Mesothelial cell of epicardium (in vitro differentiated cells): ENCODE results near the gene KCTD14. TPM values are rescaled to one million over a fixed set of nuclear protein-coding genes. Genes with fewer than 3 reads are reported as not detected.
"Not testable (repeated sequence)": the region's sequence is repeated elsewhere in the genome, so short reads cannot be mapped to it uniquely, and the experiment has no call there.

Source experiments
- DNase-seq, 2 experiments: peaks; one replicate each; pipeline ENCODE4 v3.0.0; 2021; ENCODE audit warnings: low spot score in 2 of 2; ENCODE audit not compliant: unreplicated experiment in 2 of 2
- H3K27ac Mint-ChIP-seq: 2 replicates; pipeline ENCODE4 v1.8.0; 2021; ENCODE audit warnings: mixed read lengths
- H3K27me3 Mint-ChIP-seq: 2 replicates; pipeline ENCODE4 v1.8.0; 2021; ENCODE audit warnings: low read depth, mixed read lengths
- H3K36me3 Mint-ChIP-seq: 2 replicates; pipeline ENCODE4 v1.8.0; 2021; ENCODE audit warnings: mixed read lengths
- H3K4me1 Mint-ChIP-seq: 2 replicates; pipeline ENCODE4 v1.8.0; 2021; ENCODE audit warnings: mixed read lengths
- H3K4me3 Mint-ChIP-seq: 2 replicates; pipeline ENCODE4 v1.8.0; 2021; ENCODE audit warnings: mild to moderate bottlenecking, moderate library complexity, mixed read lengths
- H3K9me3 Mint-ChIP-seq: 2 replicates; pipeline ENCODE4 v1.8.0; 2021; ENCODE audit warnings: mixed read lengths
- total RNA-seq: library from RNA; stranded (reverse); gene quantifications from 3 replicates; pipeline ENCODE4 v1.2.1, GENCODE V29; 2021
- TF ChIP-seq, protein P1 (sequence below): fragments of 200-600 bp; sonication (generic); IDR thresholded peaks from one replicate; pipeline ENCODE4 v1.5.0; 2021; ENCODE audit warnings: antibody characterized with exemption; ENCODE audit not compliant: unreplicated experiment

Gene KCTD14
- total RNA-seq, 1 donor from 2014 or later: 5.4 TPM

DNA sequence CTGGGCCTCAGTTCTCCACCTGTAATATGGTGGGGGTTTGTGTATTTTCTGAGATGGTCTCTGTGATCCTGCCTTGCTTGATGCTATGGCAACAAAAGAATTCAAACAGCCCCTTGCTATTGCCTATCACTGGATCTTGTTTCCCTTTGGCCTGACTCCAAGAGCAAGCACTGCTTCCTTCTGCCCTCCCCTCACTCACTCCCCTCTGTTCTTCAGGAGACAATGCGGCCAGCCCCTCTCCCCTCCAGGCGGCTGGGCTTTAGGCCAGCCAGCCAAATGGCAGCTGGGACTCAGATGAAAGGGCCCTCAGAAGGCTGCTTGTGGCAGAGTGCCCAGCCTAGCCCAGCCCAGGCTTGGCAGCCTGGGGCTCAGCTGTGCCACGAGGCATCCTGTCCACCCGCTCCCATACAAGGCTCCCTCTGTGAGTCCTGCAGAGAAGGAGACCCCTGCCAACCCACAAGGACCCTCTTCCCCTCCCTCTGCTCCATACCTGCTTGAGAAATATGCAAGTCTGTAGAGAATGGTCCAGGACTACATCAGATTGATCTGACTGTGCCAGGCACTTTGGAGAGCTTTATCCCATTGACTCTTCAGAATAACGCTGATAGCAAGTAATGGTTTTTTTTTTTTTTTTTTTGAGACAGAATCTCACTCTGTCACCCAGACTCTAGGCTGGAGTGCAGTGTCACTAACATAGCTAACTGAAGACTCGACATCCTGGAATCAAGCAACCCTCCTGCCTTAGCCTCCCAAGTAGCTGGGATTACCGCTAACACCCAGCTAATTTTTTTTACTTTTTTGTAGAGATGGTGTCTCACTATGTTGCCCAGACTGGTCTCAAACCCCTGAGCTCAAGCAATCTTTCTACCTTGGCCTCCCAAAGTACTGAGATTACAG lies 7.6 kb upstream of the KCTD14 start:
- Mint-ChIP-seq H3K27me3 (no peaks in the 10 kb centered on the region), H3K27ac (peak overlapping the region; percentile 98), H3K9me3 (no peaks in the 10 kb centered on the region), H3K4me3 (peak overlapping the region; percentile 13), H3K36me3 (no peaks in the 10 kb centered on the region), H3K4me1 (peaks cover 38% of the 10 kb centered on the region)
- TF ChIP-seq, protein P1, sequence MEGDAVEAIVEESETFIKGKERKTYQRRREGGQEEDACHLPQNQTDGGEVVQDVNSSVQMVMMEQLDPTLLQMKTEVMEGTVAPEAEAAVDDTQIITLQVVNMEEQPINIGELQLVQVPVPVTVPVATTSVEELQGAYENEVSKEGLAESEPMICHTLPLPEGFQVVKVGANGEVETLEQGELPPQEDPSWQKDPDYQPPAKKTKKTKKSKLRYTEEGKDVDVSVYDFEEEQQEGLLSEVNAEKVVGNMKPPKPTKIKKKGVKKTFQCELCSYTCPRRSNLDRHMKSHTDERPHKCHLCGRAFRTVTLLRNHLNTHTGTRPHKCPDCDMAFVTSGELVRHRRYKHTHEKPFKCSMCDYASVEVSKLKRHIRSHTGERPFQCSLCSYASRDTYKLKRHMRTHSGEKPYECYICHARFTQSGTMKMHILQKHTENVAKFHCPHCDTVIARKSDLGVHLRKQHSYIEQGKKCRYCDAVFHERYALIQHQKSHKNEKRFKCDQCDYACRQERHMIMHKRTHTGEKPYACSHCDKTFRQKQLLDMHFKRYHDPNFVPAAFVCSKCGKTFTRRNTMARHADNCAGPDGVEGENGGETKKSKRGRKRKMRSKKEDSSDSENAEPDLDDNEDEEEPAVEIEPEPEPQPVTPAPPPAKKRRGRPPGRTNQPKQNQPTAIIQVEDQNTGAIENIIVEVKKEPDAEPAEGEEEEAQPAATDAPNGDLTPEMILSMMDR: no peak
- peak; percentile 67 to 78 for DNase-seq

DNA sequence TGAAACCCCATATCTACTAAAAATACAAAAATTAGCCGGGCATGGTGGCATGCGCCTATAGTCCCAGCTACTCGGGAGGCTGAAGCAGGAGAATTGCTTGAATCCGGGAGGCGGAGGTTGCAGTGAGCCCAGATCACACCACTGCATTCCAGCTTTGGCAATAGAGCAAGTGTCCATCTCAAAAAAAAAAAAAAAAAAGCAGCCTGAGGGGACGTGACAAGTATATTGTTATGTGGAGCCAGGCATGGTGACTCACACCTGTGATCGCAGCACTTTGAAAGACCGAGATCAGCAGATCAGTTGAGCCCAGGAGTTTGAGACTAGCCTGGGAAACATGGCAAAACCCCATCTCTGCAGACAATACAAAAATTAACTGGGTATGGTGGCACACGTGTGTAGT lies 5.3 kb upstream of the KCTD14 start:
- not testable (repeated sequence) for H3K4me3 Mint-ChIP-seq, H3K36me3 Mint-ChIP-seq, H3K27me3 Mint-ChIP-seq, H3K9me3 Mint-ChIP-seq, DNase-seq
- peaks cover 43% of the 10 kb centered on the region for H3K4me1 Mint-ChIP-seq
- H3K27ac Mint-ChIP-seq: peak overlapping the region; percentile 67

DNA sequence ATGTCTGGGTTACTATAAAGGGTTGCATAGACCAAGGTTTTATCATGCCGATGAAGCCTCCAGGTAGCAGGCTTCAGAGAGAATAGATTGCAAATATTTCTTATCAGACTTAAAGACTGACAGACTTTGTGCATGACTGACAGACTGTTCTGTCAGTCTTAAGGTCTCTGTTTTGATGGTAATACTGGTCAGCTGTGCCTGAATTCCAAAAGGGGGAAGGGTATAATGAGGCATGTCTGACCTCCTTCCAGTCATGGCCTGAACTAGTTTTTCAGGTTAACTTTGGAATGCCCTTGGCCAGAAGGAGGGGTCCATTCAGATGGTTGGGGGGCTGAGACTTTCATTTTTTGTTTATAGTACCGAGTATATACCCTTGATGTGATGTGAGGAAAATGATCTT lies 4.7 kb upstream of the KCTD14 start:
- Mint-ChIP-seq H3K9me3 (no peaks in the 10 kb centered on the region), H3K27ac (no peak overlapping the region), H3K4me3 (no peak overlapping the region), H3K4me1 (peaks cover 45% of the 10 kb centered on the region), H3K27me3 (no peaks in the 10 kb centered on the region), H3K36me3 (no peaks in the 10 kb centered on the region)
- DNase-seq: no peak
- TF ChIP-seq, protein P1: no peak

DNA sequence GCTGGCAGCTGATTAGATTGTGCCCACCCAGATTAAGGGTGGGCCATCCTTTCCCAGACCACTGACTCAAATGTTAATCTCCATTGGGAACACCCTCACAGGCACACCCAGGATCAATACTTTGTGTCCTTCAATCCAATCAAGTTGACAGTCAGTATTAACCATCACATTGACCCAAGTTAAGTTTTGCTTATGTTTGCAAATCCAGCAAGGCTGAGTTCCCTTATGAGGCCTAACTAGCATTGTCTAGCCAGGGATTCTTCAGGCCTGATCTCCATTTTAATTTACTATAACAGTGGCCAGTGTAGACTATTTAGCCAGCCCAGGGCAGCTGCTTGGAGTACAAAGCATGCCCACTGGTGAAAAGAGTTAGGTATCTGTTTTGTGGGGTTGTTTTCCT lies 2.3 kb upstream of the KCTD14 start:
- Mint-ChIP-seq H3K27me3 (no peaks in the 10 kb centered on the region), H3K9me3 (no peaks in the 10 kb centered on the region), H3K4me3 (no peak overlapping the region), H3K4me1 (peaks cover 48% of the 10 kb centered on the region), H3K36me3 (no peaks in the 10 kb centered on the region), H3K27ac (no peak overlapping the region)
- no peak for DNase-seq
- TF ChIP-seq, protein P1: no peak

DNA sequence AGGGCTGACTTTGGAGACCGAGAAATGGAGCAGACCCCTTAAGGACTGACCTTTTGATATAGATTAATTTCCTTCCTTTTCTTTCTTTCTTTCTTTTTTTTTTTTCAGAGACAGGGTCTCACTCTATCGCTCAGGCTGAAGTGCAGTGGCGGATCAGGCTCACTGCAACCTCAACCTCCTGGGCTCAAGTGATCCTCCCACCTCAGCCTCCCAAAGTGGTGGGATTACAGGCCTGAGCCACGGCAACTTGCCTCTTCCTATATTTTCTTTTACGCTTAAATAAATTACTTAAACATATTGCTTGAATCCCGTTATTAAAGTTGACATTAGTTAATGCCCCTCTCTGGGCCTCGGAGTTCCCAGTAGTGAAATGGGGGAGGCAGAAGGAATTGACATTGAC lies 350 bp upstream of the KCTD14 start:
- no peaks in the 10 kb centered on the region for H3K36me3 Mint-ChIP-seq
- peak overlapping the region; percentile 75 for H3K4me3 Mint-ChIP-seq
- H3K4me1 Mint-ChIP-seq: peaks cover 44% of the 10 kb centered on the region
- H3K27me3 Mint-ChIP-seq: no peaks in the 10 kb centered on the region
- H3K9me3 Mint-ChIP-seq: no peaks in the 10 kb centered on the region
- TF ChIP-seq, protein P1: no peak
- no peak for DNase-seq
- H3K27ac Mint-ChIP-seq: peak overlapping the region; percentile 95

DNA sequence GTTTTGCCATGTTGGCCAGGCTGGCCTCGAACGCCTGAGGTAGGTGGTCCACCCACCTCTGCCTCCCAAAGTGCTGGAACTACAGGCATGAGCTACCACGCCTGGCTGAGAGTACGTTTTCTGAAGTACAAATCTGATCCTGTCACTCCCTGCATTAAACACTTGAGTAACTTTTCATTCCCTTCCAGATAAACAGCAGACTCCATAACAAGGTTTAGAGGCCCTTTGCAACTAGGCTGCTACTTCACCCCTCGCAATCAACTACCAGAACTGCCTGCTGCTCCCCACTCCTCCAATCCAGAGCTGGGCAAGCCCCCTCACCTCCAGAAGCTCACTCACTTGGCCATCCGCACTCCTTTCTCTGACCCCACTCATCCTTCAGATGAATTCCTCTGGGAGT lies 1.5 kb downstream of the KCTD14 start:
- Mint-ChIP-seq H3K4me3 (peak overlapping the region; percentile 75), H3K27me3 (no peaks in the 10 kb centered on the region), H3K9me3 (no peaks in the 10 kb centered on the region), H3K27ac (peak overlapping the region; percentile 95), H3K4me1 (peaks cover 37% of the 10 kb centered on the region), H3K36me3 (peaks cover 1% of the 10 kb centered on the region)
- no peak for DNase-seq
- TF ChIP-seq, protein P1: no peak
